SK-N-SH (cell line): ENCODE measurements around the gene ATP5MC3. TPM values are rescaled to one million over a fixed set of nuclear protein-coding genes. Genes with fewer than 3 reads are reported as not detected.

Experiments
- CTCF ChIA-PET: fragments of 300-600, 350-600 bp; formaldehyde crosslinking; extraction: SDS; loops from one replicate; lab custom pipeline; 2021; lab: Yijun Ruan, JAX
- POLR2A ChIA-PET: fragments of 350-600 bp; sonication (Branson Sonifier 250); formaldehyde crosslinking; extraction: SDS; loops from one replicate; lab custom pipeline; 2020; ENCODE audit warnings: antibody characterized with exemption, inconsistent platforms; lab: Yijun Ruan, JAX
- DNase-seq: peaks from one replicate; pipeline ENCODE4 v3.0.0; 2012
- H2AFZ ChIP-seq: fragments of 200-600 bp; sonication (generic); 2 replicates; pipeline ENCODE4 v1.8.1; 2016; ENCODE audit warnings: antibody characterized with exemption, mild to moderate bottlenecking, low read depth
- H3F3A ChIP-seq: fragments of 200-600 bp; sonication (generic); replicated peaks from 2 replicates; pipeline ENCODE3; 2016; ENCODE audit warnings: antibody characterized with exemption, mild to moderate bottlenecking; ENCODE audit not compliant: insufficient read depth
- H3K27ac ChIP-seq, 2 experiments: fragments of 200-500 bp in 1 of 2; fragments of 200-600 bp in 1 of 2; sonication (Bioruptor generic) in 1 of 2; sonication (generic), shearing (Covaris generic) in 1 of 2; 2 replicates each; pipeline versions ENCODE4 v1.5.1 to v1.6.1; 2014 to 2016; ENCODE audit warnings: low read depth in 2 of 2, inconsistent platforms in 1 of 2, low read length in 1 of 2, mild to moderate bottlenecking in 1 of 2, mixed read lengths in 1 of 2
- H3K27me3 ChIP-seq: fragments of 200-600 bp; sonication (generic), shearing (Covaris generic); 2 replicates; pipeline ENCODE4 v1.6.1; 2016; ENCODE audit warnings: mixed run types; ENCODE audit not compliant: insufficient read depth
- H3K36me3 ChIP-seq, 2 experiments: fragments of 200-500 bp in 1 of 2; fragments of 200-600 bp in 1 of 2; sonication (Bioruptor generic) in 1 of 2; sonication (generic) in 1 of 2; replicated peaks in 1 of 2; 2 replicates each; pipeline versions ENCODE3 to v1.5.1; 2014 to 2016; ENCODE audit warnings: low read length in 1 of 2, mild to moderate bottlenecking in 1 of 2; ENCODE audit not compliant: insufficient read depth in 2 of 2, control insufficient read depth in 1 of 2
- H3K4me1 ChIP-seq, 2 experiments: fragments of 200-500 bp in 1 of 2; fragments of 200-600 bp in 1 of 2; sonication (Bioruptor generic) in 1 of 2; sonication (generic), shearing (Covaris generic) in 1 of 2; 2 replicates each; pipeline versions ENCODE4 v1.5.1 to v1.6.1; 2014 to 2016; ENCODE audit warnings: low read depth in 1 of 2, low read length in 1 of 2, mixed run types in 1 of 2; ENCODE audit not compliant: insufficient read depth in 2 of 2, control insufficient read depth in 1 of 2
- H3K4me2 ChIP-seq: fragments of 200-600 bp; sonication (generic), shearing (Covaris generic); 2 replicates; pipeline ENCODE4 v1.6.1; 2017; ENCODE audit warnings: mixed run types
- H3K4me3 ChIP-seq, 2 experiments: fragments of 200-500 bp in 1 of 2; fragments of 200-600 bp in 1 of 2; sonication (Bioruptor generic) in 1 of 2; sonication (generic), shearing (Covaris generic) in 1 of 2; 2 replicates each; pipeline versions ENCODE4 v1.5.1 to v1.8.1; 2014 to 2016; ENCODE audit warnings: low read depth in 2 of 2, inconsistent platforms in 1 of 2, low read length in 1 of 2, mild to moderate bottlenecking in 1 of 2, mixed read lengths in 1 of 2, moderate library complexity in 1 of 2
- H3K79me2 ChIP-seq: fragments of 200-600 bp; sonication (generic); 2 replicates; pipeline ENCODE4 v1.8.1; 2017; ENCODE audit warnings: mild to moderate bottlenecking; ENCODE audit not compliant: insufficient read depth
- H3K9ac ChIP-seq: fragments of 200-600 bp; sonication (generic); 2 replicates; pipeline ENCODE4 v1.6.1; 2017; ENCODE audit warnings: mixed run types
- H3K9me2 ChIP-seq: fragments of 200-600 bp; sonication (generic); 2 replicates; pipeline ENCODE4 v1.6.1; 2017; ENCODE audit warnings: mixed run types
- H3K9me3 ChIP-seq: fragments of 200-600 bp; sonication (generic); 2 replicates; pipeline ENCODE4 v1.6.1; 2017; ENCODE audit warnings: mixed run types, mild to moderate bottlenecking, moderate library complexity
- H4K20me1 ChIP-seq: fragments of 200-600 bp; sonication (generic); 2 replicates; pipeline ENCODE4 v1.6.1; 2017; ENCODE audit warnings: mild to moderate bottlenecking, mixed run types; ENCODE audit not compliant: insufficient read depth
- EP300 ChIP-seq, 2 experiments: IDR thresholded peaks; 2 replicates each; pipeline versions ENCODE4 v1.4.0 to v1.6.1; 2012; ENCODE audit warnings: borderline replicate concordance in 1 of 2, low read depth in 1 of 2, low read length in 1 of 2
- EZH2phosphoT487 ChIP-seq: fragments of 200-600 bp; sonication (generic); IDR thresholded peaks from 2 replicates; pipeline ENCODE4 v1.6.1; 2017; ENCODE audit warnings: low read depth, mixed run types, mild to moderate bottlenecking, antibody characterized with exemption, moderate library complexity, borderline replicate concordance
- FOSL2 ChIP-seq: IDR thresholded peaks from 2 replicates; pipeline ENCODE4 v1.4.0; 2012; ENCODE audit warnings: low read depth, mild to moderate bottlenecking, moderate library complexity, borderline replicate concordance
- GABPA ChIP-seq: IDR thresholded peaks from 2 replicates; pipeline ENCODE4 v1.4.0; 2012; ENCODE audit warnings: low read depth, mild to moderate bottlenecking
- GATA2 ChIP-seq: sonication (generic); formaldehyde crosslinking; IDR thresholded peaks from 2 replicates; pipeline ENCODE4 v1.5.0; 2020; ENCODE audit warnings: mild to moderate bottlenecking, missing genetic modification reagents
- JUND ChIP-seq: IDR thresholded peaks from 2 replicates; pipeline ENCODE4 v1.4.0; 2012
- MXI1 ChIP-seq: IDR thresholded peaks from 2 replicates; pipeline ENCODE4 v1.6.1; 2012; ENCODE audit warnings: mild to moderate bottlenecking, low read depth, low read length, improper control_type of control experiment
- POLR2AphosphoS5 ChIP-seq: IDR thresholded peaks from 2 replicates; pipeline ENCODE4 v1.6.1; 2012; ENCODE audit warnings: low read depth, low read length
- RAD21 ChIP-seq: IDR thresholded peaks from 2 replicates; pipeline ENCODE4 v1.6.1; 2012; ENCODE audit warnings: mild to moderate bottlenecking, low read length
- RCOR1 ChIP-seq: fragments of 150-350 bp; IDR thresholded peaks from 2 replicates; pipeline ENCODE4 v1.6.1; 2017; ENCODE audit warnings: antibody characterized with exemption, low read length
- RFX5 ChIP-seq: IDR thresholded peaks from 2 replicates; pipeline ENCODE4 v1.6.1; 2012; ENCODE audit warnings: mild to moderate bottlenecking, improper control_type of control experiment, low read length
- RXRA ChIP-seq: IDR thresholded peaks from 2 replicates; pipeline ENCODE4 v1.4.0; 2012; ENCODE audit warnings: low read depth, mild to moderate bottlenecking, borderline replicate concordance
- SMC3 ChIP-seq: IDR thresholded peaks from 2 replicates; pipeline ENCODE4 v1.6.1; 2012; ENCODE audit warnings: low read depth, low read length, improper control_type of control experiment
- WGBS: methylation state at CpG from one replicate; pipeline ENCODE4 v1.1.6; 2017; ENCODE audit warnings: low lambda C conversion rate; 5-methylcytosine and 5-hydroxymethylcytosine counted together
- polyA plus RNA-seq, 3 experiments: library from polyadenylated mRNA; depleted of rRNA; stranded (reverse); fragments of >200 nt; gene quantifications; 2 replicates each; pipeline ENCODE4 v1.2.3, GENCODE V29; 2012
- TF ChIP-seq, protein P1 (sequence below): IDR thresholded peaks from 2 replicates; pipeline ENCODE4; 2012
- TF ChIP-seq, protein P2 (sequence below): fragments of 200-600 bp; sonication (generic); IDR thresholded peaks from 2 replicates; pipeline ENCODE4 v1.6.1; 2017; ENCODE audit warnings: antibody characterized with exemption, mild to moderate bottlenecking, moderate library complexity
- TF ChIP-seq, protein P3 (sequence below): IDR thresholded peaks from 2 replicates; pipeline ENCODE4 v1.4.0; 2012; ENCODE audit warnings: low read depth, borderline replicate concordance
- TF ChIP-seq, protein P4 (sequence below): fragments of 150-350 bp; IDR thresholded peaks from 2 replicates; pipeline ENCODE4 v1.6.1; 2017; ENCODE audit warnings: antibody characterized with exemption, low read length, low read depth, borderline replicate concordance
- TF ChIP-seq, protein P5 (sequence below): IDR thresholded peaks from 2 replicates; pipeline ENCODE4 v1.4.0; 2012; ENCODE audit warnings: low read depth

ATP5MC3 gene
- polyA plus RNA-seq, 1 of the 3 experiments (the other 2 are of a cell fraction), result 365 TPM

DNA sequence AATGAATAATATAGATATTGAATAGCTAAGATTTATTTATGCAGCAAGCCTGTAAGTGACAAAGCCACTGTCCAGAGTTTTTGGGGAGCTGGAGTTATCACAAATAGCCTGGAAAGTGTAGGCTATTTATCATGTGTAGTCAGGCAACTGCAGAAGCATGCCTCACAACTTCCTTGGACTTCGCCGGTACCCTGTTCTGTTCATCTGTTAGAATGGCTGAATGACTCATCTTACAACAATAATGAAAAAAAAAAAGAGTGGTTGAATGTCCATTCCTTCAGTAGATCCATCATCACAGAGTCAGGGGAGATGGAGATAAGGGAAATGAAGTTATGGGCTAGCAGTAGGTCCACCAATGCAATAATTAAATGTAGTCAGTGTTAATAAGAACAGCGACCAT lies 24.0 kb upstream of the ATP5MC3 start:
- no peak overlapping the region for H2AFZ ChIP-seq
- no peak overlapping the region for H3K4me2 ChIP-seq
- no peak overlapping the region for H3K27ac ChIP-seq
- no peak overlapping the region for H3K9ac ChIP-seq
- 35% methylated on average over 3 of the region's 3 CpGs for WGBS
- H4K20me1 ChIP-seq, result no peaks in the 10 kb centered on the region
- DNase-seq, result no peak
- no peaks in the 10 kb centered on the region for H3K27me3 ChIP-seq
- H3F3A ChIP-seq, result peaks cover 11% of the 10 kb centered on the region
- no peaks in the 10 kb centered on the region for H3K36me3 ChIP-seq
- H3K4me3 ChIP-seq, result no peak overlapping the region
- peak; percentile 41 for TF ChIP-seq JUND
- TF ChIP-seq, protein P1, sequence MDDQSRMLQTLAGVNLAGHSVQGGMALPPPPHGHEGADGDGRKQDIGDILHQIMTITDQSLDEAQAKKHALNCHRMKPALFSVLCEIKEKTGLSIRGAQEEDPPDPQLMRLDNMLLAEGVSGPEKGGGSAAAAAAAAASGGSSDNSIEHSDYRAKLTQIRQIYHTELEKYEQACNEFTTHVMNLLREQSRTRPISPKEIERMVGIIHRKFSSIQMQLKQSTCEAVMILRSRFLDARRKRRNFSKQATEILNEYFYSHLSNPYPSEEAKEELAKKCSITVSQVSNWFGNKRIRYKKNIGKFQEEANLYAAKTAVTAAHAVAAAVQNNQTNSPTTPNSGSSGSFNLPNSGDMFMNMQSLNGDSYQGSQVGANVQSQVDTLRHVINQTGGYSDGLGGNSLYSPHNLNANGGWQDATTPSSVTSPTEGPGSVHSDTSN, result peak; percentile 39; the same call in 1 of the 2 replicates
- TF ChIP-seq RXRA, result no peak
- peak; percentile 55; the same call in 1 of the 2 replicates for TF ChIP-seq FOSL2
- H3K4me1 ChIP-seq, result peaks cover 0 to 8% of the 10 kb centered on the region in 2 experiments; a peak in 2 of 4 replicates
- no peaks in the 10 kb centered on the region for H3K9me2 ChIP-seq
- H3K9me3 ChIP-seq, result no peaks in the 10 kb centered on the region
- ChIA-PET CTCF (interaction anchor here (1.4 to 3.0 kb wide), 6 partner anchors 15 to 891 kb away, joined by 3 to 27 read pairs (median 6); no protein-coding TSS in a partner anchor), POLR2A (no interaction called here)
- no peaks in the 10 kb centered on the region for H3K79me2 ChIP-seq

DNA sequence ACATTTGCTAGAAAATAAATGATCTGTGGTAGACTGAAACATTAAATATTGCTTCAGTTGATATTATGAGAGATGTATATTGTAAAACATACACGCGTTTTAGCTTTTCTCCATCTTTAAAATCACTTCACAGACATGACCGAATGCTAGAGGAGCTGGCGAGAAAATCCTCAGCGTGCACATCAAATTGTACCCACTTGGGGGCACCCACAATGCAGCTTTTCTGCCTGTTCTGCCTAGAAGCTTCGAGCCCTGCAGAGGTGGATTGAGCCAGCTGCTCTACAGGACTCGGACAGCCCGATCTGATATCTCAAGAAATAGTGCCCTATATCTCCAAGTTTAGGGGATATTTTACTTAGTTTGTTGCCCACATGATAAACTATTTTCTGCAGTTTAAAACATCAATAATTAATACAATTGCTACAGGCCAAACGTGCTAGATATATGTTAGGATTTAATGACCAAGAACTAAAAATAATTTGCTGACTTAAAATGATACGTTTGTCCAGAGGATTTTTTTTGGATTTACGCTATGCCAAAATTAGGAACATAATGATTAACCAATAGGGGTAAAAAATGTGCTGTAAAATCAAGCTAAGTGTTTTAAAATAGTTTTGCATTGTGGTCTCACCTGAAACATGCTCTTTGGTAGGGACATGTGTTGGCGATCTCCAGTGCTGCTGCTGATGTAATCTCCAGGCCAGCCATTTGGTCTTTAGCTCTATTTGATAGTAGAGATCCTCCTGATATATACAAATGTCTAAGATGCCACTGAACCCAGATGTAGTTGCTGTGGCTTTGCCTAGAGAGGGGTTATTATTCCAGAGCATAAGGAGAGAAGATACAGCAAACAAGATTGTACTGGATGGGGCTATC lies 22.3 kb upstream of the ATP5MC3 start:
- DNase-seq, result peak; percentile 56
- peaks cover 0 to 8% of the 10 kb centered on the region in 2 experiments; a peak in 2 of 4 replicates for H3K4me1 ChIP-seq
- peak overlapping the region; percentile 65 for H2AFZ ChIP-seq
- no peaks in the 10 kb centered on the region for H3K9me3 ChIP-seq
- no peak overlapping the region for H3K27ac ChIP-seq
- H3K4me2 ChIP-seq, result peak overlapping the region; percentile 31
- H4K20me1 ChIP-seq, result no peaks in the 10 kb centered on the region
- POLR2A ChIA-PET, result no interaction called here
- peak overlapping the region in 1 of 2 experiments; percentile 26; a peak in 1 of 4 replicates for H3K4me3 ChIP-seq
- 21% methylated on average over 12 of the region's 12 CpGs for WGBS
- no peaks in the 10 kb centered on the region for H3K79me2 ChIP-seq
- peaks cover 11% of the 10 kb centered on the region for H3F3A ChIP-seq
- no peaks in the 10 kb centered on the region for H3K36me3 ChIP-seq
- H3K27me3 ChIP-seq, result no peaks in the 10 kb centered on the region
- no peaks in the 10 kb centered on the region for H3K9me2 ChIP-seq
- CTCF ChIA-PET, result interaction anchor here (0.6 to 4.0 kb wide), 40 partner anchors 8 to 899 kb away, joined by 3 to 37 read pairs (median 4); partner anchors contain the start of gene HOXD13
- H3K9ac ChIP-seq, result no peak overlapping the region
- TF ChIP-seq GATA2 (CRISPR knock-in tag) (peak; percentile 72), EZH2phosphoT487 (no peak), MXI1 (no peak; the same call in 1 of the 2 replicates), RCOR1 (peak; percentile 56; the same call in 1 of the 2 replicates), EP300 (IDR thresholded peaks at IDR 0.05; ENCODE audit: borderline replicate concordance in 1 of 2, low read depth in 1 of 2, low read length in 1 of 2) (peak in 1 of 2 experiments; percentile 18; a peak in 1 of 4 replicates), POLR2AphosphoS5 (no peak), GABPA (no peak), RFX5 (no peak), SMC3 (peak; percentile 69), RAD21 (peak; percentile 73)
- TF ChIP-seq, protein P2, sequence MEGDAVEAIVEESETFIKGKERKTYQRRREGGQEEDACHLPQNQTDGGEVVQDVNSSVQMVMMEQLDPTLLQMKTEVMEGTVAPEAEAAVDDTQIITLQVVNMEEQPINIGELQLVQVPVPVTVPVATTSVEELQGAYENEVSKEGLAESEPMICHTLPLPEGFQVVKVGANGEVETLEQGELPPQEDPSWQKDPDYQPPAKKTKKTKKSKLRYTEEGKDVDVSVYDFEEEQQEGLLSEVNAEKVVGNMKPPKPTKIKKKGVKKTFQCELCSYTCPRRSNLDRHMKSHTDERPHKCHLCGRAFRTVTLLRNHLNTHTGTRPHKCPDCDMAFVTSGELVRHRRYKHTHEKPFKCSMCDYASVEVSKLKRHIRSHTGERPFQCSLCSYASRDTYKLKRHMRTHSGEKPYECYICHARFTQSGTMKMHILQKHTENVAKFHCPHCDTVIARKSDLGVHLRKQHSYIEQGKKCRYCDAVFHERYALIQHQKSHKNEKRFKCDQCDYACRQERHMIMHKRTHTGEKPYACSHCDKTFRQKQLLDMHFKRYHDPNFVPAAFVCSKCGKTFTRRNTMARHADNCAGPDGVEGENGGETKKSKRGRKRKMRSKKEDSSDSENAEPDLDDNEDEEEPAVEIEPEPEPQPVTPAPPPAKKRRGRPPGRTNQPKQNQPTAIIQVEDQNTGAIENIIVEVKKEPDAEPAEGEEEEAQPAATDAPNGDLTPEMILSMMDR, result peak; percentile 67
- TF ChIP-seq, protein P3, sequence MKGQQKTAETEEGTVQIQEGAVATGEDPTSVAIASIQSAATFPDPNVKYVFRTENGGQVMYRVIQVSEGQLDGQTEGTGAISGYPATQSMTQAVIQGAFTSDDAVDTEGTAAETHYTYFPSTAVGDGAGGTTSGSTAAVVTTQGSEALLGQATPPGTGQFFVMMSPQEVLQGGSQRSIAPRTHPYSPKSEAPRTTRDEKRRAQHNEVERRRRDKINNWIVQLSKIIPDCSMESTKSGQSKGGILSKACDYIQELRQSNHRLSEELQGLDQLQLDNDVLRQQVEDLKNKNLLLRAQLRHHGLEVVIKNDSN, result no peak
- TF ChIP-seq, protein P4, sequence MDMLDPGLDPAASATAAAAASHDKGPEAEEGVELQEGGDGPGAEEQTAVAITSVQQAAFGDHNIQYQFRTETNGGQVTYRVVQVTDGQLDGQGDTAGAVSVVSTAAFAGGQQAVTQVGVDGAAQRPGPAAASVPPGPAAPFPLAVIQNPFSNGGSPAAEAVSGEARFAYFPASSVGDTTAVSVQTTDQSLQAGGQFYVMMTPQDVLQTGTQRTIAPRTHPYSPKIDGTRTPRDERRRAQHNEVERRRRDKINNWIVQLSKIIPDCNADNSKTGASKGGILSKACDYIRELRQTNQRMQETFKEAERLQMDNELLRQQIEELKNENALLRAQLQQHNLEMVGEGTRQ, result no peak
- TF ChIP-seq, protein P5, sequence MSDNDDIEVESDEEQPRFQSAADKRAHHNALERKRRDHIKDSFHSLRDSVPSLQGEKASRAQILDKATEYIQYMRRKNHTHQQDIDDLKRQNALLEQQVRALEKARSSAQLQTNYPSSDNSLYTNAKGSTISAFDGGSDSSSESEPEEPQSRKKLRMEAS, result 0 out of 2 replicates have a peak, but pooled peaks have one; percentile 17
